Central memory CD8-positive, alpha-beta T cell (primary cell): ENCODE measurements around the gene CKS2.

Experiments used
- ATAC-seq: fragments of 150-1000 bp; cut with Tn5 transposase; replicated peaks from 2 replicates; pipeline ENCODE4 v1.10.0; 2022; ENCODE audit warnings: mild to moderate bottlenecking, moderate FRiP score, moderate number of reproducible peaks; ENCODE audit not compliant: poor library complexity, severe bottlenecking; ENCODE audit errors: extremely low read depth
- DNase-seq, 2 donors: peaks; one replicate each; pipeline ENCODE4 v3.0.0; 2021; ENCODE audit warnings: low spot score in 2 of 2
- H3K27ac Mint-ChIP-seq: one replicate; pipeline ENCODE4 v1.8.0; 2022; ENCODE audit warnings: low read depth, mild to moderate bottlenecking, moderate library complexity, mixed read lengths
- H3K27me3 Mint-ChIP-seq: one replicate; pipeline ENCODE4 v1.8.0; 2022; ENCODE audit warnings: mixed read lengths
- H3K36me3 Mint-ChIP-seq: one replicate; pipeline ENCODE4 v1.8.0; 2022; ENCODE audit warnings: mild to moderate bottlenecking, moderate library complexity, mixed read lengths; ENCODE audit not compliant: insufficient read depth
- H3K4me1 Mint-ChIP-seq: one replicate; pipeline ENCODE4 v1.8.0; 2022; ENCODE audit warnings: mixed read lengths
- H3K4me3 Mint-ChIP-seq: one replicate; pipeline ENCODE4 v1.8.0; 2022; ENCODE audit warnings: mild to moderate bottlenecking, moderate library complexity, mixed read lengths
- H3K9me3 Mint-ChIP-seq: one replicate; pipeline ENCODE4 v1.8.0; 2022; ENCODE audit warnings: mixed read lengths

CKS2 gene

GRCh38 chr9:89357331-89358197 is 46.6 kb downstream of the CKS2 start:
- Mint-ChIP-seq H3K4me1 (peaks cover 16% of the 10 kb centered on the region), H3K36me3 (peaks cover 74% of the 10 kb centered on the region), H3K9me3 (no peaks in the 10 kb centered on the region), H3K27me3 (no peaks in the 10 kb centered on the region), H3K4me3 (no peak overlapping the region), H3K27ac (peak overlapping the region; percentile 85)
- ATAC-seq (no peak), DNase-seq (no peak)

- Mint-ChIP-seq H3K9me3 (no peaks in the 10 kb centered on the region), H3K27me3 (no peaks in the 10 kb centered on the region), H3K4me3 (no peak overlapping the region), H3K4me1 (peaks cover 10% of the 10 kb centered on the region), H3K36me3 (peaks cover 73% of the 10 kb centered on the region), H3K27ac (peak overlapping the region; percentile 61)
- ATAC-seq, result no peak
- DNase-seq, result no peak
These were observed 47.5 kb downstream of the CKS2 start for GRCh38 chr9:89358376-89358916.

GRCh38 chr9:89358985-89359384 is 48.0 kb downstream of the CKS2 start:
- ATAC-seq, result no peak
- Mint-ChIP-seq H3K36me3 (peaks cover 72% of the 10 kb centered on the region), H3K27ac (peak overlapping the region; percentile 61), H3K4me1 (peaks cover 5% of the 10 kb centered on the region), H3K27me3 (no peaks in the 10 kb centered on the region), H3K4me3 (no peak overlapping the region), H3K9me3 (no peaks in the 10 kb centered on the region)
- DNase-seq, result no peak

GRCh38 chr9:89359751-89360261 is 48.8 kb downstream of the CKS2 start:
- Mint-ChIP-seq H3K27ac (peak overlapping the region; percentile 70), H3K36me3 (peaks cover 66% of the 10 kb centered on the region), H3K4me3 (no peak overlapping the region), H3K9me3 (no peaks in the 10 kb centered on the region), H3K27me3 (no peaks in the 10 kb centered on the region), H3K4me1 (peaks cover 6% of the 10 kb centered on the region)
- DNase-seq (no peak), ATAC-seq (no peak)

- H3K9me3 Mint-ChIP-seq, result no peaks in the 10 kb centered on the region
These were observed 49.5 kb downstream of the CKS2 start for GRCh38 chr9:89360465-89360864.

GRCh38 chr9:89361031-89361430 is 50.0 kb downstream of the CKS2 start:
- peak overlapping the region; percentile 70 for H3K27ac Mint-ChIP-seq
- H3K27me3 Mint-ChIP-seq, result no peaks in the 10 kb centered on the region

More at GRCh38 chr9:89360465-89360864, 49.5 kb downstream of the CKS2 start:
- no peaks in the 10 kb centered on the region for H3K27me3 Mint-ChIP-seq
- ATAC-seq (no peak), DNase-seq (no peak)
- peaks cover 65% of the 10 kb centered on the region for H3K36me3 Mint-ChIP-seq
- peak overlapping the region; percentile 70 for H3K27ac Mint-ChIP-seq
- no peak overlapping the region for H3K4me3 Mint-ChIP-seq
- H3K4me1 Mint-ChIP-seq, result peaks cover 6% of the 10 kb centered on the region

GRCh38 chr9:89361816-89362646 is 51.0 kb downstream of the CKS2 start:
- Mint-ChIP-seq H3K27me3 (no peaks in the 10 kb centered on the region), H3K27ac (peak overlapping the region; percentile 70), H3K9me3 (no peaks in the 10 kb centered on the region), H3K4me3 (no peak overlapping the region), H3K4me1 (peaks cover 6% of the 10 kb centered on the region), H3K36me3 (peaks cover 56% of the 10 kb centered on the region)
- ATAC-seq (no peak), DNase-seq (no peak)

More at GRCh38 chr9:89361031-89361430, 50.0 kb downstream of the CKS2 start:
- ATAC-seq, result no peak
- Mint-ChIP-seq H3K4me3 (no peak overlapping the region), H3K9me3 (no peaks in the 10 kb centered on the region), H3K36me3 (peaks cover 65% of the 10 kb centered on the region), H3K4me1 (peaks cover 6% of the 10 kb centered on the region)
- DNase-seq, result no peak

GRCh38 chr9:89362647-89363310 is 51.8 kb downstream of the CKS2 start:
- no peak for DNase-seq
- peak overlapping the region; percentile 73 for H3K27ac Mint-ChIP-seq
- H3K4me1 Mint-ChIP-seq, result peaks cover 6% of the 10 kb centered on the region
- peak overlapping the region; percentile 23 for H3K4me3 Mint-ChIP-seq
- H3K36me3 Mint-ChIP-seq, result peaks cover 52% of the 10 kb centered on the region
- ATAC-seq, result no peak
- no peaks in the 10 kb centered on the region for H3K9me3 Mint-ChIP-seq
- no peaks in the 10 kb centered on the region for H3K27me3 Mint-ChIP-seq

GRCh38 chr9:89363311-89363670 is 52.3 kb downstream of the CKS2 start:
- no peak for DNase-seq
- H3K4me3 Mint-ChIP-seq, result peak overlapping the region; percentile 23
- no peak for ATAC-seq
- H3K27me3 Mint-ChIP-seq, result no peaks in the 10 kb centered on the region
- no peaks in the 10 kb centered on the region for H3K9me3 Mint-ChIP-seq
- H3K27ac Mint-ChIP-seq, result peak overlapping the region; percentile 73
- peaks cover 9% of the 10 kb centered on the region for H3K4me1 Mint-ChIP-seq
- H3K36me3 Mint-ChIP-seq, result peaks cover 50% of the 10 kb centered on the region

- Mint-ChIP-seq H3K9me3 (no peaks in the 10 kb centered on the region), H3K27ac (no peak overlapping the region), H3K4me3 (no peak overlapping the region), H3K27me3 (no peaks in the 10 kb centered on the region), H3K36me3 (peaks cover 46% of the 10 kb centered on the region), H3K4me1 (peaks cover 13% of the 10 kb centered on the region)
- DNase-seq, result no peak
- ATAC-seq, result no peak
These were observed 53.1 kb downstream of the CKS2 start for GRCh38 chr9:89363921-89364665.

- H3K27me3 Mint-ChIP-seq, result no peaks in the 10 kb centered on the region
- DNase-seq, result no peak
- H3K4me1 Mint-ChIP-seq, result peaks cover 13% of the 10 kb centered on the region
- no peak for ATAC-seq
- H3K27ac Mint-ChIP-seq, result no peak overlapping the region
- no peak overlapping the region for H3K4me3 Mint-ChIP-seq
- no peaks in the 10 kb centered on the region for H3K9me3 Mint-ChIP-seq
- H3K36me3 Mint-ChIP-seq, result peaks cover 40% of the 10 kb centered on the region
These were observed 53.9 kb downstream of the CKS2 start for GRCh38 chr9:89364666-89365531.
